Measurements from ENCODE around the gene C21orf58. TPM values are rescaled to one million over a fixed set of nuclear protein-coding genes. Genes with fewer than 3 reads are reported as not detected.

C21orf58 gene
- total RNA-seq, 3 donors from 2014 or later: 0.96 to 2.9 (median 2.6) TPM

DNA sequence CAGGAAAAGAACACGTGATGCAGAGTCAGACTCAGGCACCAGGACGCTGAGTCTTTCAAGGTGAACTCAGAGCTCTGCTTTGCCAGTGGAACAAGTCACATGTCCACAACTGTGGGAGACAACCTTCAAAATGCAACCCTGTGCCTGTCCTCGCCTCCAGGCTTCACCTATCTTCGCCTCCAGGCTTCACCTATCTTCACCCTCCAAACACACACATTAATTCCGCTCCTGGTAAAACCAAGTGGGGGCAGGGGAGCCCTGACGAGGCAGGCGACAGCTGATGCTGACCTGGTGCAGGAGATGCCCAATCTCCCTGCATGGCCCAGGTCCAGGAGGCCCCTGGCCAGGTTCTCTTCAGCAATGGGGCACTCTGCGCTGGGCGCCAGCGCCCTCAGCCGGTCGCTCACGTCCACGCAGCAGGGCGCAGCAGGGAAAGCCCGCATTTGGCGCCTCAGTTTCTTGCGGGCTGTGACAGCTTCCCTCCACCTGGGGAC lies 67.1 kb downstream of the C21orf58 start:
- no peaks in the 10 kb centered on the region for H3K27me3 ChIP-seq
- H3K4me1 ChIP-seq: no peaks in the 10 kb centered on the region
- H3K36me3 ChIP-seq: peaks cover 24% of the 10 kb centered on the region
- H3K4me3 ChIP-seq: no peak overlapping the region
- no peaks in the 10 kb centered on the region for H3K9me3 ChIP-seq
- intact Hi-C loops (cut with DNase I; ENCODE audit: low total_unique reads): no loop called here
- TF ChIP-seq POLR2AphosphoS5 (IDR thresholded peaks at IDR 0.05) (no peak), POLR2A (IDR thresholded peaks at IDR 0.05) (no peak)
- TF ChIP-seq, protein P1, sequence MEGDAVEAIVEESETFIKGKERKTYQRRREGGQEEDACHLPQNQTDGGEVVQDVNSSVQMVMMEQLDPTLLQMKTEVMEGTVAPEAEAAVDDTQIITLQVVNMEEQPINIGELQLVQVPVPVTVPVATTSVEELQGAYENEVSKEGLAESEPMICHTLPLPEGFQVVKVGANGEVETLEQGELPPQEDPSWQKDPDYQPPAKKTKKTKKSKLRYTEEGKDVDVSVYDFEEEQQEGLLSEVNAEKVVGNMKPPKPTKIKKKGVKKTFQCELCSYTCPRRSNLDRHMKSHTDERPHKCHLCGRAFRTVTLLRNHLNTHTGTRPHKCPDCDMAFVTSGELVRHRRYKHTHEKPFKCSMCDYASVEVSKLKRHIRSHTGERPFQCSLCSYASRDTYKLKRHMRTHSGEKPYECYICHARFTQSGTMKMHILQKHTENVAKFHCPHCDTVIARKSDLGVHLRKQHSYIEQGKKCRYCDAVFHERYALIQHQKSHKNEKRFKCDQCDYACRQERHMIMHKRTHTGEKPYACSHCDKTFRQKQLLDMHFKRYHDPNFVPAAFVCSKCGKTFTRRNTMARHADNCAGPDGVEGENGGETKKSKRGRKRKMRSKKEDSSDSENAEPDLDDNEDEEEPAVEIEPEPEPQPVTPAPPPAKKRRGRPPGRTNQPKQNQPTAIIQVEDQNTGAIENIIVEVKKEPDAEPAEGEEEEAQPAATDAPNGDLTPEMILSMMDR (IDR thresholded peaks at IDR 0.05): no peak
- no peak overlapping the region for H3K27ac ChIP-seq
- DNase-seq (ENCODE audit: low spot score in 2 of 2): no peak

DNA sequence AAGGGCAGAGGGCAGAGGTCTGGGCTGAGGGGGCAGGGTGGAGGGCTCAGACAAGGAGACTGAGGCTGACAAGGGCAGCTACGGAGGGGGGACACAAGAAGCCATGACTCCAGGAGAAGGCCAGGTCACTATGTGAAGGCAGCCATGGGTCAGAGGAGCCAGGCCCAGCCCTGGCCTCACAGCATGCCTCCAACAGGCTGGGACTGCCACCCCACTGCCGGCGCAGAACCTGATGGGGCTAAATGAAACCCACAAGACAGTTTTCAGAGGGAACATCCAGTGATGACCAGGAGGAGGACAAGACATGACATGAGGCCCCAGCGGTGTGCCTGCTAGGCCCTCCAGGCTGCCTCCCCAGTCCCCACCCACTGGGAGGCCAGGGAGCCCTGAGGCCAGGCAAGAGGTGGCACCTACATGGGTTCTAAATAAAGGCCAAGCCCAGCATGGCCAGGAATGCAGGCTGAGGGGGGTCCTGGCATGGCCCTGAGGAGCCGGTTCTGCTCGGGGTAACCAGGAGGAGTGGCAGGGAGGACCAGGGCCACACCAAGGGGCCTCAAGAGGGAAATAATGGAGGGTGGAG lies 67.8 kb downstream of the C21orf58 start:
- H3K27me3 ChIP-seq: no peaks in the 10 kb centered on the region
- no peaks in the 10 kb centered on the region for H3K4me1 ChIP-seq
- H3K4me3 ChIP-seq: no peak overlapping the region
- peaks cover 20% of the 10 kb centered on the region for H3K36me3 ChIP-seq
- intact Hi-C loops (cut with DNase I; ENCODE audit: low total_unique reads): no loop called here
- no peak for DNase-seq (ENCODE audit: low spot score in 2 of 2)
- H3K9me3 ChIP-seq: no peaks in the 10 kb centered on the region
- no peak for TF ChIP-seq POLR2AphosphoS5 (IDR thresholded peaks at IDR 0.05)
- no peak for TF ChIP-seq POLR2A (IDR thresholded peaks at IDR 0.05)
- TF ChIP-seq, protein P1 (IDR thresholded peaks at IDR 0.05): no peak
- no peak overlapping the region for H3K27ac ChIP-seq

DNA sequence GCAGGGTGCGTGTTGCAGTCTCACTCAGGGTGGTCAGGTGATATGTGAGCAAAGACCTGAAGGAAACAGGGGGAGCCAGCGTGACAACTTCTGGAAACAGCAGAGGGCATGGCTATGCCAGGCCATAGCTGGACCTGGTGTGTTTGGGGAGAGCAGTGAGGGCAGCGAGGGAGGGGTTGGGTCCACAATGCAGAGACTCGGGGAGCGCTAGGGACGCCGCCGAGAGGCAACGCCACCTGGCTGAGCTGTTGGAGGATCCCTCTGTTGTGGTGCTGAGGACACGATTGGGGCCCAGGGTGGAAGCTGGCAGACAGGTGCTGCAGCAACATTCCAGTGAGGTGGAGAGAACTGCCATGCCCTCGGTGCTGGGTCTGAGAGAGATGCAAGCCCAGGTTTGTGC lies 68.5 kb downstream of the C21orf58 start:
- TF ChIP-seq, protein P1 (IDR thresholded peaks at IDR 0.05): no peak
- no peak for TF ChIP-seq POLR2A (IDR thresholded peaks at IDR 0.05)
- no peak overlapping the region for H3K4me3 ChIP-seq
- no peaks in the 10 kb centered on the region for H3K4me1 ChIP-seq
- H3K9me3 ChIP-seq: no peaks in the 10 kb centered on the region
- H3K27ac ChIP-seq: no peak overlapping the region
- H3K36me3 ChIP-seq: peaks cover 20% of the 10 kb centered on the region
- no peaks in the 10 kb centered on the region for H3K27me3 ChIP-seq
- no peak for DNase-seq (ENCODE audit: low spot score in 2 of 2)
- intact Hi-C loops (cut with DNase I; ENCODE audit: low total_unique reads): no loop called here

DNA sequence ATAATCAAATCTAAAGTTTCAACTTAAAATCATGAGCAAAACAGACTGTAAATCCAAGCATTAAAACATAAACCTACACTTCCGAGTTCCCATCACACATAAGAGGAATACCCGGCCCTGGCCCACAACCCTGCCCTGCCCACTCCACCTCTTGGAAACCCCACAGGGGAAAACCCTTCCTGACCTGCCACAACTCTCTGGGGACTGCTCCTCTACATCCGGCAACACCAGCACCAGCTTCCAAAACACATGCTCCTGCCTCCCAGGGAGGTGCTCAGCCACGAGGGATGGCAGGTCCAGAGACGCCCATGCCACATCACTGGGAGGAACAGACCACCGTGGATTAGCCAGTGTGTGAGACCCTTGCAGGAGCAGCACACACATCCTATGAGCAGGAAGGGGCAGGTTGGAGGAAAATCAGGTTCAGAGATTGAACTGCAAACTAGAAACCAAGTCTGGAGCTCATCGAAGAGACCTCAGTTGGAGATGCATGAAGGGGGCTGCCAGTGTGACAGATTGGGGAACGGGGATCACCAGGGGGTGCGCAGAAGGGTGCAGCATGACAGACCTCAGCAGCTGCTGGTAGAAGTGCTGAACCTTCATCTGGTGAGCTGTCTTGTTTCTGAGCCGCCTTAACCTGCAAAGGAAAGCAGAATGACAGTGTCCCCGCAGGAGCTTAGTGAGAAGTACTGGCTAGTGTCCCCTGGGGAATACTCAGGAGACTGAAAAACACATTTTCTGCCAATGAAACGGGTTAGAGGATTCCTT lies 69.3 kb downstream of the C21orf58 start:
- Histone ChIP-seq H3K27ac (no peak overlapping the region), H3K4me3 (no peak overlapping the region), H3K9me3 (no peaks in the 10 kb centered on the region), H3K27me3 (no peaks in the 10 kb centered on the region), H3K36me3 (peaks cover 20% of the 10 kb centered on the region), H3K4me1 (no peaks in the 10 kb centered on the region)
- intact Hi-C loops (cut with DNase I; ENCODE audit: low total_unique reads): no loop called here
- TF ChIP-seq POLR2A (IDR thresholded peaks at IDR 0.05) (no peak), POLR2AphosphoS5 (IDR thresholded peaks at IDR 0.05) (no peak)
- TF ChIP-seq, protein P1 (IDR thresholded peaks at IDR 0.05): no peak
- DNase-seq (ENCODE audit: low spot score in 2 of 2): no peak

DNA sequence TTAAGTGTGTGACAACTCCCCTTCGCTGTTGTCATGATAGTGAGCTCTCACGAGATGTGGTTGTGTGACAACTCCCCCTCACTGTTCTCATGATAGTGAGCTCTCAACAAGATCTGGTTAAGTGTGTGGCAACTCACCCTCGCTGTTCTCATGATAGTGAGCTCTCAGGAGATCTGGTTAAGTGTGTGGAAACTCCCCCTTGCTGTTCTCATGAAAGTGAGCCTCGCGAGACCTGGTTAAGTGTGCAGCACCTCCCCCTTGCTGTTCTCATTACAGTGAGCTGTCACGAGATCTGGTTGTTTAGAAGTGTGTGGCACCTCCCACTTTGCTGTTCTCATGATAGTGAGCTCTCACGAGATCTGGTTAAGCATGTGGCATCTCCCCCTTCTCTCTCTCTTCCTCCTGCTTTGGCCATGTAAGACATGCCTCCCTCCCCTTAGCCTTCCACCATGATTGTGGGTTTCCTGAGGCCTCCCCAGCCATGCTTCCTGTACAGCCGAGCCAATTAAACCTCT lies 70.0 kb downstream of the C21orf58 start:
- Histone ChIP-seq H3K9me3 (no peaks in the 10 kb centered on the region), H3K27ac (no peak overlapping the region), H3K4me3 (no peak overlapping the region), H3K27me3 (no peaks in the 10 kb centered on the region), H3K36me3 (peaks cover 20% of the 10 kb centered on the region), H3K4me1 (no peaks in the 10 kb centered on the region)
- DNase-seq (ENCODE audit: low spot score in 2 of 2): no peak
- intact Hi-C loops (cut with DNase I; ENCODE audit: low total_unique reads): no loop called here
- TF ChIP-seq POLR2A (IDR thresholded peaks at IDR 0.05) (no peak), POLR2AphosphoS5 (IDR thresholded peaks at IDR 0.05) (no peak)
- TF ChIP-seq, protein P1 (IDR thresholded peaks at IDR 0.05): no peak

All from breast epithelium (tissue), 4 donors.